ENCODE results near the gene FAM210B. TPM values are rescaled to one million over a fixed set of nuclear protein-coding genes. Genes with fewer than 3 reads are reported as not detected.

The FAM210B gene
- total and polyA plus RNA-seq, 2 of the 13 experiments (the other 11 are each of a cell fraction or from before 2014, with no cell fraction given) = 75.9 to 107 TPM

- 0 out of 2 replicates have a peak, but pooled peaks have one; percentile 46 for TF ChIP-seq KIAA2018 (CRISPR knock-in tag; IDR thresholded peaks at IDR 0.05; ENCODE audit: borderline replicate concordance)
- TF ChIP-seq ZNF430 (CRISPR knock-in tag; IDR thresholded peaks at IDR 0.05) = peak; percentile 99
- TF ChIP-seq ZKSCAN5 (CRISPR knock-in tag; IDR thresholded peaks at IDR 0.05) = peak; percentile 99
- peak; percentile 91 for TF ChIP-seq ZBTB26 (CRISPR knock-in tag; IDR thresholded peaks at IDR 0.05; ENCODE audit: borderline replicate concordance)
- TF ChIP-seq MTA3 (CRISPR knock-in tag; IDR thresholded peaks at IDR 0.05) = no peak
- TF ChIP-seq FUBP1 (CRISPR knock-in tag; IDR thresholded peaks at IDR 0.05; ENCODE audit: borderline replicate concordance) = peak; percentile 46; the same call in 1 of the 2 replicates
- TF ChIP-seq KDM1A (CRISPR knock-in tag; IDR thresholded peaks at IDR 0.05) = peak; percentile 87; the same call in 1 of the 2 replicates
- peak; percentile 95 for TF ChIP-seq ZBTB43 (CRISPR knock-in tag; conservative IDR thresholded peaks at IDR 0.05)
- TF ChIP-seq NFIC (IDR thresholded peaks at IDR 0.05; ENCODE audit: low read length) = no peak
- TF ChIP-seq NR2F6 (IDR thresholded peaks at IDR 0.05) = peak; percentile 79
- peak; percentile 94 for TF ChIP-seq NR2F6 (CRISPR knock-in tag; IDR thresholded peaks at IDR 0.05)
- TF ChIP-seq ZNF770 (CRISPR knock-in tag; IDR thresholded peaks at IDR 0.05) = peak; percentile 68
- TF ChIP-seq ZNF839 (CRISPR knock-in tag; IDR thresholded peaks at IDR 0.05; ENCODE audit: borderline replicate concordance) = peak; percentile 50; the same call in 1 of the 2 replicates
- TF ChIP-seq SNAPC2 (CRISPR knock-in tag; IDR thresholded peaks at IDR 0.05) = peak; percentile 85; the same call in 1 of the 2 replicates
Measured at GRCh38 chr20:56392132-56392880, 33.5 kb downstream of the FAM210B start, which contains the start of the genes AURKA and CSTF1 (continued).
